Upper lobe of left lung (tissue), 4 donors: ENCODE measurements around the gene ARID4B.

Experiments
- CTCF ChIP-seq, 6 experiments: fragments of 450-650 bp in 4 of 6; fragments of 200-600 bp in 2 of 6; sonication (generic) in 2 of 6; IDR thresholded peaks; one replicate each; pipeline ENCODE4 v1.5.1; 2016 to 2019; ENCODE audit warnings: antibody characterized with exemption in 6 of 6
- POLR2A ChIP-seq, 4 donors: fragments of 450-650 bp; IDR thresholded peaks; one replicate each; pipeline ENCODE4 v1.5.1; 2016 to 2017; ENCODE audit warnings: antibody characterized with exemption in 4 of 4, mild to moderate bottlenecking in 2 of 4
- POLR2AphosphoS5 ChIP-seq, 2 donors: sonication (generic); formaldehyde crosslinking; IDR thresholded peaks; one replicate each; pipeline ENCODE4 v1.5.1; 2017; ENCODE audit warnings: antibody characterized with exemption in 2 of 2

DNA sequence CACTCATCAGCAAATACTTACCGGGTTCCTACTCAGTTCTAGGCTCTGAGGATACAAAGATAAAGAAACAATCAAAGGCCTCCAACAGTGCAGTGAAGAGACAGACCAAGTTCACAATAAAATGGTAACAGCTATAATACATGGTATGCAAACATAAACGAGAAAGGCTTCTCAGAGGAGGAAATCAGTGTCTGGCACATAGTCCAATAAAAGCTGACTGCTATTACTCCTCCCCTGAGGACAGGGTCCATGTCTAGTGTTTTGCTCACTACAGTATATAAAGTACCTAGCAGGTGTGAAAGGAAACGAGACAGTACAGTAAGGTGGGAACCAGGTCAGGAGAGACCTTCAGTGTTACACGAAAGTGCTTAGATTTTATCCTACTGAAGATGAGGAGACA lies 171.2 kb downstream of the ARID4B start:
- TF ChIP-seq POLR2A (IDR thresholded peaks at IDR 0.05) (no peak), POLR2AphosphoS5 (IDR thresholded peaks at IDR 0.05) (no peak), CTCF (IDR thresholded peaks at IDR 0.05) (no peak)
